Neuronal stem cell (in vitro differentiated cells): Measurements from ENCODE around the gene FOXO1.

Source experiments
- DNase-seq: peaks from one replicate; pipeline ENCODE4 v3.0.0-alpha.2; 2013; ENCODE audit warnings: low spot score
- H2AFZ ChIP-seq: one replicate; pipeline ENCODE4 v1.6.1; 2013; ENCODE audit warnings: mild to moderate bottlenecking, low read length, inconsistent platforms
- H2AK5ac ChIP-seq: 2 replicates; pipeline ENCODE4 v1.6.1; 2013; ENCODE audit warnings: low read depth, mild to moderate bottlenecking, inconsistent platforms, low read length, moderate library complexity, mixed read lengths
- H2BK120ac ChIP-seq: 2 replicates; pipeline ENCODE4 v1.6.1; 2013; ENCODE audit warnings: low read depth, mild to moderate bottlenecking, inconsistent platforms, low read length, moderate library complexity, mixed read lengths
- H2BK12ac ChIP-seq: one replicate; pipeline ENCODE4 v1.6.1; 2013; ENCODE audit warnings: low read length, inconsistent platforms
- H2BK15ac ChIP-seq: 2 replicates; pipeline ENCODE4 v1.6.1; 2013; ENCODE audit warnings: mild to moderate bottlenecking, low read length, inconsistent platforms, mixed read lengths
- H2BK5ac ChIP-seq: one replicate; pipeline ENCODE4 v1.6.1; 2013; ENCODE audit warnings: inconsistent platforms, mild to moderate bottlenecking, low read length, moderate library complexity
- H3K14ac ChIP-seq: one replicate; pipeline ENCODE4 v1.6.1; 2013; ENCODE audit warnings: low read length, inconsistent platforms
- H3K18ac ChIP-seq: 2 replicates; pipeline ENCODE4 v1.6.1; 2013; ENCODE audit warnings: low read length, inconsistent platforms
- H3K23ac ChIP-seq: 2 replicates; pipeline ENCODE4 v1.6.1; 2013; ENCODE audit warnings: low read depth, mild to moderate bottlenecking, mixed read lengths, low read length, inconsistent platforms; ENCODE audit not compliant: poor library complexity
- H3K27ac ChIP-seq: replicated peaks from 3 replicates; pipeline ENCODE4 v1.5.1; 2013; ENCODE audit warnings: low read length, inconsistent platforms
- H3K27me3 ChIP-seq, 3 experiments: 2 replicates each; pipeline ENCODE4 v1.6.1; 2013; ENCODE audit warnings: low read length in 3 of 3, mild to moderate bottlenecking in 2 of 3, inconsistent platforms in 1 of 3, low read depth in 1 of 3, mixed read lengths in 1 of 3, moderate library complexity in 1 of 3; ENCODE audit not compliant: control insufficient read depth in 3 of 3, insufficient read depth in 3 of 3
- H3K36me3 ChIP-seq, 2 donors: replicated peaks in 1 of 2; 2 replicates each; pipeline ENCODE4 v1.6.1; 2013; ENCODE audit warnings: low read length in 2 of 2; ENCODE audit not compliant: control insufficient read depth in 2 of 2, insufficient read depth in 2 of 2
- H3K4ac ChIP-seq: 2 replicates; pipeline ENCODE4 v1.6.1; 2013; ENCODE audit warnings: inconsistent platforms, mild to moderate bottlenecking, low read length, moderate library complexity
- H3K4me1 ChIP-seq, 2 donors: 1 replicate in 1 of 2; 2 replicates in 1 of 2; pipeline ENCODE4 v1.6.1; 2013; ENCODE audit warnings: low read length in 2 of 2, low read depth in 1 of 2; ENCODE audit not compliant: control insufficient read depth in 2 of 2, insufficient read depth in 1 of 2
- H3K4me2 ChIP-seq: one replicate; pipeline ENCODE4 v1.6.1; 2013; ENCODE audit warnings: mild to moderate bottlenecking, low read length, inconsistent platforms; ENCODE audit not compliant: insufficient read depth, poor library complexity, severe bottlenecking
- H3K4me3 ChIP-seq, 2 donors: 2 replicates each; pipeline ENCODE4 v1.5.1; 2013; ENCODE audit warnings: low read length in 2 of 2, mild to moderate bottlenecking in 2 of 2, inconsistent platforms in 1 of 2, moderate library complexity in 1 of 2
- H3K79me1 ChIP-seq: one replicate; pipeline ENCODE4 v1.6.1; 2013; ENCODE audit warnings: low read depth, mild to moderate bottlenecking, inconsistent platforms, low read length, moderate library complexity
- H3K9ac ChIP-seq: one replicate; pipeline ENCODE4 v1.6.1; 2013; ENCODE audit warnings: mild to moderate bottlenecking, low read depth, low read length, inconsistent platforms; ENCODE audit not compliant: poor library complexity
- H3K9me3 ChIP-seq, 2 donors: replicated peaks in 1 of 2; 2 replicates each; pipeline versions ENCODE3 to v1.6.1; 2013; ENCODE audit warnings: low read length in 2 of 2, mild to moderate bottlenecking in 2 of 2, inconsistent platforms in 1 of 2, low read depth in 1 of 2, mixed read lengths in 1 of 2, moderate library complexity in 1 of 2; ENCODE audit not compliant: control insufficient read depth in 2 of 2, insufficient read depth in 1 of 2
- H4K8ac ChIP-seq: one replicate; pipeline ENCODE4 v1.6.1; 2013; ENCODE audit warnings: low read depth, mild to moderate bottlenecking, inconsistent platforms, low read length, moderate library complexity
- H4K91ac ChIP-seq: one replicate; pipeline ENCODE4 v1.6.1; 2013; ENCODE audit warnings: low read length, low read depth, mild to moderate bottlenecking, inconsistent platforms; ENCODE audit not compliant: poor library complexity
- WGBS, 2 donors: extraction: QIAGEN DNeasy Blood & Tissue Kit; methylation state at CpG; one replicate each; pipeline ENCODE4 v1.1.7; 2013; ENCODE audit warnings: missing lambda C conversion rate in 2 of 2, mixed read lengths in 1 of 2; ENCODE audit not compliant: insufficient read length in 2 of 2, insufficient replicate concordance in 1 of 2; ENCODE audit errors: extremely low coverage in 2 of 2; 5-methylcytosine and 5-hydroxymethylcytosine counted together

FOXO1 gene

GRCh38 chr13:40572961-40573360, 93.5 kb downstream of the FOXO1 start:
- no peak for DNase-seq
- H3K14ac ChIP-seq = no peak overlapping the region
- no peaks in the 10 kb centered on the region for H3K27me3 ChIP-seq
- no peak overlapping the region for H2BK12ac ChIP-seq
- H3K4me1 ChIP-seq = peaks cover 0 to 5% of the 10 kb centered on the region in 2 donors
- H2BK15ac ChIP-seq = no peak overlapping the region
- no peak overlapping the region for H2BK5ac ChIP-seq
- H3K9ac ChIP-seq = no peak overlapping the region
- WGBS, 2 donors = no CpG with 5 or more reads among the region's 1 CpG
- H3K18ac ChIP-seq = no peak overlapping the region
- no peak overlapping the region for H2AK5ac ChIP-seq
- no peak overlapping the region for H3K4me2 ChIP-seq
- no peak overlapping the region for H2BK120ac ChIP-seq
- no peak overlapping the region for H3K4ac ChIP-seq
- H3K23ac ChIP-seq = no peak overlapping the region
- H4K91ac ChIP-seq = no peak overlapping the region
- no peak overlapping the region for H3K27ac ChIP-seq
- H3K4me3 ChIP-seq = no peak overlapping the region
- H3K79me1 ChIP-seq = no peaks in the 10 kb centered on the region
- no peak overlapping the region for H2AFZ ChIP-seq
- no peaks in the 10 kb centered on the region for H3K36me3 ChIP-seq
- H4K8ac ChIP-seq = no peak overlapping the region
- no peaks in the 10 kb centered on the region for H3K9me3 ChIP-seq

- no peak overlapping the region for H3K27ac ChIP-seq
- H2AFZ ChIP-seq = no peak overlapping the region
- no peaks in the 10 kb centered on the region for H3K9me3 ChIP-seq
- H3K27me3 ChIP-seq = no peaks in the 10 kb centered on the region
- no peak overlapping the region for H3K23ac ChIP-seq
- no peak overlapping the region for H3K14ac ChIP-seq
- H3K18ac ChIP-seq = no peak overlapping the region
- H2BK15ac ChIP-seq = no peak overlapping the region
- no peak overlapping the region for H2BK5ac ChIP-seq
- H4K8ac ChIP-seq = no peak overlapping the region
- no peak overlapping the region for H3K9ac ChIP-seq
- H2BK120ac ChIP-seq = no peak overlapping the region
- H2AK5ac ChIP-seq = no peak overlapping the region
- DNase-seq = no peak
- H3K4me3 ChIP-seq = no peak overlapping the region
- H2BK12ac ChIP-seq = no peak overlapping the region
- no peak overlapping the region for H4K91ac ChIP-seq
- H3K4me2 ChIP-seq = no peak overlapping the region
- H3K36me3 ChIP-seq = no peaks in the 10 kb centered on the region
- no peak overlapping the region for H3K4ac ChIP-seq
- WGBS, 2 donors = no CpG with 5 or more reads among the region's 6 CpGs
- no peaks in the 10 kb centered on the region for H3K79me1 ChIP-seq
- peaks cover 0 to 5% of the 10 kb centered on the region in 2 donors for H3K4me1 ChIP-seq
Observed at GRCh38 chr13:40571338-40571963, 95.0 kb downstream of the FOXO1 start.

- Histone ChIP-seq H2BK120ac (no peak overlapping the region), H4K91ac (no peak overlapping the region), H3K27me3 (no peaks in the 10 kb centered on the region), H2AFZ (no peak overlapping the region), H3K4me1 (peaks cover 0 to 5% of the 10 kb centered on the region in 2 donors), H3K9ac (no peak overlapping the region), H2BK5ac (no peak overlapping the region), H3K14ac (no peak overlapping the region), H4K8ac (no peak overlapping the region), H2BK15ac (no peak overlapping the region), H2BK12ac (no peak overlapping the region), H3K18ac (no peak overlapping the region), H3K4me2 (no peak overlapping the region), H3K27ac (no peak overlapping the region), H2AK5ac (no peak overlapping the region), H3K23ac (no peak overlapping the region), H3K36me3 (no peaks in the 10 kb centered on the region), H3K4ac (no peak overlapping the region), H3K9me3 (no peaks in the 10 kb centered on the region), H3K4me3 (no peak overlapping the region), H3K79me1 (no peaks in the 10 kb centered on the region)
- WGBS, 2 donors = no CpG with 5 or more reads among the region's 4 CpGs
- no peak for DNase-seq
Observed at GRCh38 chr13:40570930-40571329, 95.5 kb downstream of the FOXO1 start.

- Histone ChIP-seq H3K18ac (no peak overlapping the region), H3K9ac (no peak overlapping the region), H3K4ac (no peak overlapping the region), H3K27me3 (no peaks in the 10 kb centered on the region), H2BK12ac (no peak overlapping the region), H3K79me1 (peaks cover 3% of the 10 kb centered on the region), H3K4me3 (no peak overlapping the region), H2BK120ac (no peak overlapping the region), H2BK5ac (no peak overlapping the region), H3K14ac (no peak overlapping the region), H3K4me2 (no peak overlapping the region), H4K91ac (no peak overlapping the region), H2AFZ (no peak overlapping the region), H3K23ac (no peak overlapping the region), H2AK5ac (no peak overlapping the region), H2BK15ac (no peak overlapping the region), H3K36me3 (no peaks in the 10 kb centered on the region), H3K27ac (no peak overlapping the region), H3K4me1 (peaks cover 0 to 14% of the 10 kb centered on the region in 2 donors), H3K9me3 (no peaks in the 10 kb centered on the region), H4K8ac (no peak overlapping the region)
- whole genome bisulfite sequencing, 2 donors = no CpG with 5 or more reads among the region's 3 CpGs
- no peak for DNase-seq
Observed at GRCh38 chr13:40569024-40569350, 97.5 kb downstream of the FOXO1 start.
